LNCaP clone FGC (cell line): ENCODE measurements around the gene NGEF.
"Not testable (repeated sequence)": the region's sequence is repeated elsewhere in the genome, so short reads cannot be mapped to it uniquely, and the experiment has no call there.

ENCODE experiments used
- DNase-seq: peaks from one replicate; pipeline ENCODE4 v3.0.0-alpha.2; 2011; ENCODE audit warnings: low read depth
- H3K4me3 ChIP-seq: 2 replicates; pipeline ENCODE4 v1.5.1; 2011; ENCODE audit warnings: mild to moderate bottlenecking, low read depth, low read length, control low read depth
- CTCF ChIP-seq: IDR thresholded peaks from 2 replicates; pipeline ENCODE4 v1.5.1; 2012; ENCODE audit warnings: mild to moderate bottlenecking; ENCODE audit not compliant: control insufficient read depth, insufficient read depth; ENCODE audit errors: extremely low read depth

The NGEF gene

GRCh38 chr2:233022561-233022960 is 9.5 kb upstream of the NGEF start:
- no peak overlapping the region for H3K4me3 ChIP-seq
- no peak for DNase-seq
- no peak for TF ChIP-seq CTCF

- DNase-seq: no peak
- no peak for TF ChIP-seq CTCF
- no peak overlapping the region for H3K4me3 ChIP-seq
Measured at GRCh38 chr2:233021771-233022170, 8.7 kb upstream of the NGEF start.

- no peak overlapping the region for H3K4me3 ChIP-seq
- no peak for TF ChIP-seq CTCF
- DNase-seq: no peak
Measured at GRCh38 chr2:233020454-233020853, 7.4 kb upstream of the NGEF start.

GRCh38 chr2:233019610-233020009 is 6.6 kb upstream of the NGEF start:
- not testable (repeated sequence) for DNase-seq, H3K4me3 ChIP-seq

GRCh38 chr2:233017947-233018346 is 4.9 kb upstream of the NGEF start:
- TF ChIP-seq CTCF: no peak
- no peak overlapping the region for H3K4me3 ChIP-seq
- DNase-seq: no peak

GRCh38 chr2:233015019-233015645 is 2.1 kb upstream of the NGEF start:
- DNase-seq: no peak
- TF ChIP-seq CTCF: no peak
- H3K4me3 ChIP-seq: no peak overlapping the region

GRCh38 chr2:233013650-233014049 is 594 bp upstream of the NGEF start:
- no peak for DNase-seq
- H3K4me3 ChIP-seq: no peak overlapping the region
- no peak for TF ChIP-seq CTCF
